Neural progenitor cell (in vitro differentiated cells): ENCODE measurements around the gene AK2.

Experiments
- CTCF ChIP-seq: fragments of 200-600 bp; sonication (generic); IDR thresholded peaks from 2 replicates; pipeline ENCODE4 v1.5.1; 2017; ENCODE audit warnings: antibody characterized with exemption, mild to moderate bottlenecking
- EZH2 ChIP-seq: fragments of 200-600 bp; sonication (generic); IDR thresholded peaks from 2 replicates; pipeline ENCODE4 v1.6.1; 2017; ENCODE audit warnings: antibody characterized with exemption, mild to moderate bottlenecking, moderate library complexity

GRCh38 chr1:33045246-33045645, 8.6 kb upstream of the AK2 start:
- TF ChIP-seq CTCF: no peak
- TF ChIP-seq EZH2: no peak
